Mesenteric fat pad (tissue), 1 donor: ENCODE data around the gene ST6GAL1. TPM values are rescaled to one million over a fixed set of nuclear protein-coding genes. Genes with fewer than 3 reads are reported as not detected.
"Not testable (repeated sequence)": the region's sequence is repeated elsewhere in the genome, so short reads cannot be mapped to it uniquely, and the experiment has no call there.

Experiments
- DNase-seq: peaks from one replicate; pipeline ENCODE4 v3.0.0-alpha.2; 2020; ENCODE audit warnings: low spot score
- long read RNA-seq: library from polyadenylated mRNA; unstranded; transcript quantifications from one replicate; pipeline ENCODE4 v2.0.0, GENCODE V29; 2020
- total RNA-seq: library from RNA; stranded (reverse); fragmentation: NEBNext Ultra II Directional; extraction: Animal tissue kit (Norgen Biotek cat#: 25700); gene quantifications from one replicate; pipeline ENCODE4 v1.2.1, GENCODE V29; 2021
- donor health status: DM: yes; HTN: yes; CAD: no.

ST6GAL1 gene
- 35.6 TPM for total RNA-seq
- long read RNA-seq, partial matches to known transcripts: 3 of 29 reads
- long read RNA-seq, other reads (novel, unspliced or antisense): 26 of 29 reads

GRCh38 chr3:186930143-186930640 lies at the start of gene ST6GAL1:
TSS of gene ST6GAL1 (plus strand) at chr3:186930526. CDS start at chr3:187042704, 112,178 bp downstream.
- DNase-seq: peak; percentile 92

- DNase-seq: no peak
These were observed 48.2 kb upstream of the ST6GAL1 start for GRCh38 chr3:186882150-186882524.

GRCh38 chr3:186882881-186883685 lies 47.2 kb upstream of the ST6GAL1 start:
- no peak for DNase-seq

GRCh38 chr3:186883686-186884058 lies 46.7 kb upstream of the ST6GAL1 start:
- no peak for DNase-seq

GRCh38 chr3:186884868-186885267 lies 45.5 kb upstream of the ST6GAL1 start:
- DNase-seq: not testable (repeated sequence)

GRCh38 chr3:186886202-186886981 lies 43.9 kb upstream of the ST6GAL1 start:
- no peak for DNase-seq

GRCh38 chr3:186887507-186887938 lies 42.8 kb upstream of the ST6GAL1 start:
- not testable (repeated sequence) for DNase-seq

GRCh38 chr3:186888569-186888968 lies 41.8 kb upstream of the ST6GAL1 start:
- no peak for DNase-seq

GRCh38 chr3:186889698-186890097 lies 40.6 kb upstream of the ST6GAL1 start:
- DNase-seq: not testable (repeated sequence)

- no peak for DNase-seq
These were observed 39.4 kb upstream of the ST6GAL1 start for GRCh38 chr3:186890911-186891310.

GRCh38 chr3:186893071-186893470 lies 37.3 kb upstream of the ST6GAL1 start:
- DNase-seq: not testable (repeated sequence)

GRCh38 chr3:186895406-186895805 lies 34.9 kb upstream of the ST6GAL1 start:
- no peak for DNase-seq

- no peak for DNase-seq
These were observed 34.3 kb upstream of the ST6GAL1 start for GRCh38 chr3:186896006-186896405.

GRCh38 chr3:186896875-186897274 lies 33.5 kb upstream of the ST6GAL1 start:
- no peak for DNase-seq

GRCh38 chr3:186901135-186901734 lies 29.1 kb upstream of the ST6GAL1 start:
- DNase-seq: no peak

- DNase-seq: no peak
These were observed 28.2 kb upstream of the ST6GAL1 start for GRCh38 chr3:186902154-186902553.

- no peak for DNase-seq
These were observed 27.6 kb upstream of the ST6GAL1 start for GRCh38 chr3:186902713-186903112.

GRCh38 chr3:186903676-186904075 lies 26.6 kb upstream of the ST6GAL1 start:
- not testable (repeated sequence) for DNase-seq

- not testable (repeated sequence) for DNase-seq
These were observed 23.3 kb upstream of the ST6GAL1 start for GRCh38 chr3:186907075-186907474.

GRCh38 chr3:186909078-186909853 lies 21.1 kb upstream of the ST6GAL1 start:
- DNase-seq: no peak
